GM19324 (cell line): ENCODE measurements around the gene RAB9A.
A peak's percentile ranks its signal among the peaks of the same experiment; 100 is the strongest.

Experiments used
- ATAC-seq: cut with Tn5 transposase; IDR thresholded peaks from one replicate; pipeline ENCODE4 v1.9.1; 2021; ENCODE audit warnings: mild to moderate bottlenecking, moderate library complexity; ENCODE audit not compliant: unreplicated experiment, low FRiP score

RAB9A gene

DNA sequence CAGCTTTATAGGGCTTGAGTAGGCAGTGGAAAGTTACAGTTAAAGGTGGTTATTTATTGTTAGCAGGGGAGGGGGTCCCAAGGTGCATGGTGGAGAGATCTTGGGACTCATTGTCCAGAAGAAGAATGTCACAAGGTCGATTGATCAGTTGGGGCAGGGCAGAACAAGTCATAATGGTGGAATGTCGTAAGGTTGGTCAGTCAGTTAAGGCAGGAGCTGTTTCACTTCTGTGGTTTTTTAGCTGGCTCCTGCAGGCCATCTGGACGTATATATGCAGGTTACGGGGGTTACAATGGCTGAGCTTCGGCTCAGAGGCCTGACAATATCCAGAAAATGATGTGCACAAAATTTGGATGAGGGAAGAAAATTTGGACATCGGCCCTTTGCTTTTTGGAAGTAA is 52.8 kb downstream of the RAB9A start:
- ATAC-seq = no peak

DNA sequence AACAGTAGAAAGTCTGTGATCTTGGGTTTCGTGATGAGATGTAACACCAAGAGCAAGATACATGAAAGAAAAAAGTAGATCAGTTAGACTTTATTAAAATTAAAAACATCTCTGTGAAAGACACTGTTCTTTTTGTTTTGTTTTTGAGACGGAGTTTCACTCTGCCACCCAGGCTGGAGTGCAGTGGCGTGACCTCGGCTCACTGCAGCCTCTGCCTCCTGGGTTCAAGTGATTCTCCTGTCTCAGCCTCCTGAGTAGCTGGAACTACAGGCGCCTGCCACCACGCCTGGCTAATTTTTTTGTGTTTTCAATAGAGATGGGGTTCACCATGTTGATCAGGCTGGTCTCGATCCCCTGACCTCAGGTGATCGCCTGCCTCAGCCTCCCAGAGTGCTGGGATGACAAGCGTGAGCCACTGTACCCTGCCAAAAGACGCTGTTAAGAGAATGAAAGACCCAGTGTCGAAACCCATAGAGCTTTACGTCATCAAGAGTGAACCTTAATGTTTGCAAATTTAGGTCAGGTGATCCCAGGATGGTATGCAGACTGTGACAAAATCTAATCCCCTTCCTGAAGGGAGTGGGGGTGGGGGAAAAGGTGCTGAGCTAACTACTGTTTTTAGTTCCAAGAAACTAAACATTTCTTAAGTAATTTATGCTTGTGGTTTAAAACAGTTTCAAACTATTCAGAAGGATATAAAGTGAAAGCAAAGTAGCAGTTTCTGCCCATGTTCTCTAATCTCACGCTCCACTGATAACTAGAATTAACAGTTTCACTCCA is 53.7 kb downstream of the RAB9A start:
- peak; percentile 97 for ATAC-seq

- no peak for ATAC-seq
Measured at GRCh38 chrX:13747836-13748235, 58.9 kb downstream of the RAB9A start.

GRCh38 chrX:13748486-13748885 is 59.6 kb downstream of the RAB9A start:
- ATAC-seq = no peak

- no peak for ATAC-seq
Measured at GRCh38 chrX:13750204-13750603, 61.3 kb downstream of the RAB9A start.

DNA sequence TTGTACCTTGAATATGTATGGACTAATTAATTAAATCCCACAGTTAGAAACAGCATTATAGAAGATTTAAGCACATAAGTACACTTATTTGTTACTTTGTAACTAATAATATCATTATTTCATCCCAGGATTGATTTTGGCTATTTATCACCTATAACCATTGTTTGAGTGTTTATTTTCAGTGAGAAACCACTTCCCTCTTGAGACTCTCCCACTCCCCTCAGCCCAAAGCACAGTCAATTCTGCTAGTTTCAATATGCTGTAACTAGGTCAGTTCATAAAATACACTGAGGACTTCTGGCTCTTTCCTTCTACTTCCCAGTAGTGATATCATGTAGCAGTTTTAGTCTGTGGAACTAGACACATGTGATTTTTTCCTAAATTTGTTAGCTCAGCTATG is 61.9 kb downstream of the RAB9A start:
- ATAC-seq = no peak

DNA sequence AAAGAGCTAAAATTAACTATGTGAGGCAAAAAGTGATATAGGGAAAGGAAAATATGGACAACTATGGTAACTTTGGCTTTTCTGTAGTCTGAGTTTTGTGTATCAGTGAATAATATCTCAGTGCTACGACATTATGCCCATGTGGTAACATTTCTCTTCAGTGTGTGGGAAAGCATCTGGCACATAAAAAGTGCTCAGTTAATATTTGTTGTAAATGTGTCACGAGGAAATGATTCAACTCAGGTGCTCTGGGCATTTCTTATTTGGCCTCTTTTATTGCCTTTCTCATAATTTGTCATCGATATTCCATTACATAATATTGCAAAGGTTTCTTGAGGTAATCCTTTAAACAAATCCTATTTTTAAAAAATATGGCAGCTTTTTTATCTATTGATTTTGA is 63.2 kb downstream of the RAB9A start:
- ATAC-seq = no peak

- no peak for ATAC-seq
Measured at GRCh38 chrX:13752646-13753045, 63.7 kb downstream of the RAB9A start.

DNA sequence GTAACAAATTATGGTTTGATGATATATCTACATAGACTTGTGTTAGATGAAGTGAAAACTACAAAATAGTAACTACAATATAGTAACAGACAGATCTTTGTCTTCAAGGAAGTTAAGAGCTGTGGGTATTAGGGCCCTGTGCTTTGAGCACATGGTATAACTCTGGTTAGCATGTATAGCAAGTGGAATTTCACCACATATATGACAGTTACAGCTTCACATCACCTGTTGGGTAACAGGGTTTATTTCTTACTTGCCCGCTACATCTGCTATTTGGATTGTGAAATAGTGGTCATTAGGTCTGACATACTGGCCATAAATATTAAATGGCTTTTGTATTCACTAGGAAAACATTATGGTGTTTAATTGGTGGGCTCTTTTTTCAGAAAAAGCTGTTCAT is 65.8 kb downstream of the RAB9A start:
- no peak for ATAC-seq

- no peak for ATAC-seq
Measured at GRCh38 chrX:13755254-13755653, 66.3 kb downstream of the RAB9A start.

- ATAC-seq = no peak
Measured at GRCh38 chrX:13756381-13756780, 67.5 kb downstream of the RAB9A start.

DNA sequence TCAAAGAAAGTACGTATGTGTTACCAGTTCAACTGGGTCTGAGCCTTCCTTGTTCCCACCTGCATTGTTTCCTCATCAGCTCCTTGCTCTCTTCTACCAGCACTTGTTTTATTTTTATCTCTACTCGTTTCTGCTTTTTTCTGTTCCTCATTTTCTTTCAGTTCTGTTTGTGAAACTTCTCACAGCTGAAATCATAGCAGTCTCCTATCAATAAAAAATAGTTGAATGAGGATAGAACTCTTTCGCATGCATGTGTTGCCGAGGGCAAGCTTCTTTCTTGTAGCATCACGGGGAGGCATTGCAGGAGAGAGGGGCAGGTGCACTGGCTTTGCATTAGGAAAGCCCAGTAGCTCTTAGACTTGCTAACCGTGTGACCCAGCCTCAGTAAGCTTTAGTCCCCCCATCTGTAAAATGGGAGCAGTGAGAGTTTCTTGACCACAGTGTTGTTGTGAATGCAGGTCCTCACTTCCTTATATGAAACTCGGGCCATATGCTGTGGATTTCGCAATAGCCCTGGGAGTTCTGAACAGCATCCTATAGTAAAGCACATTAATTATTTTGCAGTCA is 70.3 kb downstream of the RAB9A start:
- peak; percentile 83 for ATAC-seq
